AG04450 (cell line): ENCODE measurements around the gene AKAP7. TPM values are rescaled to one million over a fixed set of nuclear protein-coding genes. Genes with fewer than 3 reads are reported as not detected.

Experiments used
- CTCF ChIA-PET: fragments of 300-600, 350-600 bp; formaldehyde crosslinking; extraction: SDS; loops from one replicate; lab custom pipeline; 2022; ENCODE audit warnings: antibody characterized with exemption, inconsistent platforms; lab: Charles Lee
- POLR2A ChIA-PET: fragments of 350-600 bp; formaldehyde crosslinking; extraction: SDS; loops from one replicate; lab custom pipeline; 2021; ENCODE audit warnings: antibody characterized with exemption, inconsistent platforms; lab: Yijun Ruan, JAX
- DNase-seq: peaks from one replicate; pipeline ENCODE4 v3.0.0-alpha.2; 2011; ENCODE audit warnings: low read depth, low spot score
- H3K27ac ChIP-seq: one replicate; pipeline ENCODE4 v1.5.1; 2012; ENCODE audit warnings: low read depth, low read length, control low read depth
- H3K27me3 ChIP-seq: one replicate; pipeline ENCODE4 v1.6.0; 2012; ENCODE audit warnings: low read length; ENCODE audit not compliant: control insufficient read depth, insufficient read depth
- H3K4me3 ChIP-seq: 2 replicates; pipeline ENCODE4 v1.5.1; 2011; ENCODE audit warnings: mild to moderate bottlenecking, low read depth, low read length, control low read depth
- H3K9me3 ChIP-seq: 2 replicates; pipeline ENCODE4 v1.5.1; 2012; ENCODE audit warnings: low read length; ENCODE audit not compliant: control insufficient read depth, insufficient read depth
- polyA plus RNA-seq: library from polyadenylated mRNA; depleted of rRNA; stranded (reverse); fragments of >200 nt; gene quantifications from 2 replicates; pipeline ENCODE4 v1.2.3, GENCODE V29; 2011
- TF ChIP-seq, protein P1 (sequence below): IDR thresholded peaks from 2 replicates; pipeline ENCODE4 v1.5.1; 2011; ENCODE audit warnings: low read depth, low read length, control low read depth, inconsistent platforms

AKAP7 gene
- polyA plus RNA-seq, 1 experiment, result 1.9 TPM

DNA sequence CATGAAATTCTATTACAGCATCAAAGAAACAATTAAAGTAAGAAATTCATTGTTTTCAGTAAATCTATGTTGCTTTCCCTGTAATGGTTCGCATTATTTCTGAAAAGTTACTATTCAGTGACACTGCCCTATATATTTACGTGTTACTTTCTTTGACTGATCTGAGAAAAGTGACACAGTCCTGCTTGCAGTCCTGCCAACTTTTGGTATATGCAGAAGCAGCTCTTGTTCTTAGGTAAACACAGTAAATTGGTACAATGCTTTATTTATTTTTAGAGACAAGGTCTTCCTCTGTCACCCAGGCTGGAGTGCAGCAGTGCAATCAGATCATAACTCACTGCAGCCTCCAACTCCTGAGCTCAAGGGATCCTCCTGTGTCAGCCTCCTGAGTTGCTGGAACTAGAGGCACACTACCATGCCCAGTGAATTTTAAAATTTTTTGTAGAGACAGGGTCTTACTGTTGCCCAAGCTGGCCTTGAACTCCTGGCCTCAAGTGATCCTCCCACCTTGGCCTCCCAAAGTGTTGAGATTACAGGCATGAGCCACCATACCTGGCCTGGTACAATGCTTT lies 151.3 kb downstream of the AKAP7 start:
- CTCF ChIA-PET, result no interaction called here
- TF ChIP-seq, protein P1, sequence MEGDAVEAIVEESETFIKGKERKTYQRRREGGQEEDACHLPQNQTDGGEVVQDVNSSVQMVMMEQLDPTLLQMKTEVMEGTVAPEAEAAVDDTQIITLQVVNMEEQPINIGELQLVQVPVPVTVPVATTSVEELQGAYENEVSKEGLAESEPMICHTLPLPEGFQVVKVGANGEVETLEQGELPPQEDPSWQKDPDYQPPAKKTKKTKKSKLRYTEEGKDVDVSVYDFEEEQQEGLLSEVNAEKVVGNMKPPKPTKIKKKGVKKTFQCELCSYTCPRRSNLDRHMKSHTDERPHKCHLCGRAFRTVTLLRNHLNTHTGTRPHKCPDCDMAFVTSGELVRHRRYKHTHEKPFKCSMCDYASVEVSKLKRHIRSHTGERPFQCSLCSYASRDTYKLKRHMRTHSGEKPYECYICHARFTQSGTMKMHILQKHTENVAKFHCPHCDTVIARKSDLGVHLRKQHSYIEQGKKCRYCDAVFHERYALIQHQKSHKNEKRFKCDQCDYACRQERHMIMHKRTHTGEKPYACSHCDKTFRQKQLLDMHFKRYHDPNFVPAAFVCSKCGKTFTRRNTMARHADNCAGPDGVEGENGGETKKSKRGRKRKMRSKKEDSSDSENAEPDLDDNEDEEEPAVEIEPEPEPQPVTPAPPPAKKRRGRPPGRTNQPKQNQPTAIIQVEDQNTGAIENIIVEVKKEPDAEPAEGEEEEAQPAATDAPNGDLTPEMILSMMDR, result no peak
- H3K9me3 ChIP-seq, result no peaks in the 10 kb centered on the region
- H3K27me3 ChIP-seq, result no peaks in the 10 kb centered on the region
- POLR2A ChIA-PET, result no interaction called here
- no peak overlapping the region for H3K27ac ChIP-seq
- no peak for DNase-seq
- H3K4me3 ChIP-seq, result no peak overlapping the region

DNA sequence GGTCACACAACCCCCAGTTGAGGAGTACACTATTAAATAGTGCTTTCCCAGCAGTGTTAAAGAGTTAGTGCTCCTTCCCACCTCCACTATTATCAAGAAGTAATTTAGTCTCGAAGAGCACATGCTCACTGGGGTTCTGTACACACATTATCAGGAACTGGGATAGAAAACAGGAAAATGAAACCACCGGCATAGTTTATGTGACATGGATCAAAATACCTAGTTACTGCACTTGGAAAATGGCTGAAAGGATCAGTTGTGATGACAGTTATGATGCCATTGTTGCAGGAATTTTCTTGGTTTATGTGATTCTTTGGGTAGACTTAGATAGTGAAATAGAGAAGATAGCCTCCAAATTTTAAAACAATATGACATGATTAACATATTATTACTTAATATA lies 152.9 kb downstream of the AKAP7 start:
- POLR2A ChIA-PET, result no interaction called here
- CTCF ChIA-PET, result no interaction called here
- no peaks in the 10 kb centered on the region for H3K27me3 ChIP-seq
- no peaks in the 10 kb centered on the region for H3K9me3 ChIP-seq
- H3K27ac ChIP-seq, result no peak overlapping the region
- TF ChIP-seq, protein P1, result no peak
- DNase-seq, result no peak
- H3K4me3 ChIP-seq, result no peak overlapping the region

DNA sequence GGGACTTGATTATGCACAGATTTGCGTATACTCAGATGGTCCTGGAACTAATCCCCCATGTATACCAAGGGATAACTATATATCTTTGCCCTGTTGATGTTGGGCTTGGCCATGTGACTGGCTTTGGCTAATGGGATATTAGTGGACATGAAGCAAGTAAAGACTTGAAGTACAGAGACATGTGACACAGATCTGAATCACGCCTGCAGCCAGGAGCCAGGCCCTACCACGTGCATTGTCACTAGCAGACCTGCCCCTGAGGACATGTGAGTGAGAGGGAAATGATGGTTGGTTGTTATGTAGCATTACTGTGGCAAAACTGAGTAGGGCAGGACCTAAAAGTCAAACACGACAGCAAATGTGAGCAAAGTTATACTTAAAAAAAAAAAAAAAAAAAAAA lies 155.7 kb downstream of the AKAP7 start:
- no peaks in the 10 kb centered on the region for H3K27me3 ChIP-seq
- POLR2A ChIA-PET, result no interaction called here
- CTCF ChIA-PET, result interaction anchor here (0.7 kb wide), 1 partner anchor 11 kb away, joined by 6 read pairs; no protein-coding TSS in a partner anchor
- TF ChIP-seq, protein P1, result no peak
- H3K4me3 ChIP-seq, result no peak overlapping the region
- DNase-seq, result no peak
- no peaks in the 10 kb centered on the region for H3K9me3 ChIP-seq
- no peak overlapping the region for H3K27ac ChIP-seq

DNA sequence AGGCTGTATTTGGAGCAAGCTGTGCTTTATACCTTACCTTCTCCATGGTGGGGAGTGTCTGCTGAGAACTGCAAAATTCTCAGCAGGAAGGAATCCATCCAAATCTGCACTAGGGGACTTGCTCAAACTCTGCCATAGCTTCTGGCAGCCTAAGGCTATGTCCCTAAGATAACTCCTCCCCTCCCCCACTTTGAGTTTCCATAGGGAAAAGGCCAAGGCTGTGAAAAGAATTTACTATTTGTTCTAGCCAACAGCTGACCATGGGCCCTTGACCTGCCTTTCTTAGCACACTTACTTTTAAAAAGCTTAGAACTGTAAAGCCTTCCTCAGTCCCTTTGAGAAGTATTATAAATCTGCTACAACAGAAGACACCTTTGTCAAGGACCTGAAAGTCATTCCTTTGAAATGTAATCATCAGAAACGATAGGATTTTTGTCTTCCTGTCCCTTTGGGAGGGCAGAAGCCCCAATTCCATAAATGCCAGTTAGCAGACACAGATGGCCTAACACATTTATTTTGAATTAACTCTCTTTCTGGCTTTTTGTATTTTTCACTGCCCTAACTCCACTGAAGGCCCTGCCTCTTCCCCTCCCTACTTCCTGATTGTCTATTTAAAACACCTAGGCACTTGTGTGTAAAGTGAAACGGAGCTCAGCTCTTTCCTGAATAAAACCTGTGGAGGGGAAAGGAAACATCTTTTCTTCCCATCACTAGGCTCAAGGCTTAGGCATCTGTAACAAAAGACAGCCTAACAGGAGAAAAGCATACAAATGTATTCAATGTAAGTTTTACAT lies 157.1 kb downstream of the AKAP7 start:
- Histone ChIP-seq H3K4me3 (no peak overlapping the region), H3K27me3 (no peaks in the 10 kb centered on the region), H3K27ac (no peak overlapping the region), H3K9me3 (no peaks in the 10 kb centered on the region)
- ChIA-PET CTCF (no interaction called here), POLR2A (no interaction called here)
- DNase-seq, result no peak
- TF ChIP-seq, protein P1, result no peak

DNA sequence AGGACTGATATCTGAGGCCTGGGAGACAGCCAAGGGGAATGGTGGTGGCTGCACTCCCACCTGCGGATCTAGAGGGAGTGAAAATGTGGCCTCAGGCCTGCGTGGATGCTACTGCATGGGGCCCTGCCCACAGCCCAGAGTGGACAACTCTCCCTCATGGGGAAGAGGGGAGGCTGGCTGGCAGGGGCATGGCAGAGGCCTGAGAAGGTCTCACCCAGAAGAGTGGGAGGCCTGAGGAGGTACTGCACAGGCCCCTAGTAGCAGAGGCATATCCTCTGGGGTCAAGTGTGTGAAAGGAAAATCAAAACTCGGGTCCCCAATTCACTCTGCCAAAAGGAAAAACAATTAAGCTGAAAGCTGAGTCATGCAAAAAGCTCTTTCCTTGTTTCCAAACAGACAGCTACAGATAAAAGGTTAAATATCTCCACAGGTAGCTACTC lies 158.2 kb downstream of the AKAP7 start:
- TF ChIP-seq, protein P1, result no peak
- H3K27me3 ChIP-seq, result no peaks in the 10 kb centered on the region
- H3K4me3 ChIP-seq, result no peak overlapping the region
- no peaks in the 10 kb centered on the region for H3K9me3 ChIP-seq
- CTCF ChIA-PET, result no interaction called here
- no peak for DNase-seq
- no peak overlapping the region for H3K27ac ChIP-seq
- POLR2A ChIA-PET, result no interaction called here
